Activated naive CD8-positive, alpha-beta T cell treated with anti-CD3 and anti-CD28 coated beads, Interleukin-2, amount 10 ng/mL, durations not matched to agents 7 days and 5 days (primary cell): ENCODE data around the gene RCBTB1. TPM values are rescaled to one million over a fixed set of nuclear protein-coding genes. Genes with fewer than 3 reads are reported as not detected.
A peak's percentile ranks its signal among the peaks of the same experiment; 100 is the strongest.

Source experiments
- ATAC-seq: fragments of 150-1000 bp; cut with Tn5 transposase; one replicate; pipeline ENCODE4 v1.10.0; 2021; ENCODE audit warnings: low read depth, moderate library complexity
- POLR2A ChIA-PET: fragments of 350-600 bp; sonication (Branson Sonifier 250); formaldehyde crosslinking; loops from one replicate; lab custom pipeline; 2021; ENCODE audit warnings: antibody characterized with exemption; lab: Charles Lee
- DNase-seq: peaks from one replicate; pipeline ENCODE4 v3.0.0; 2021
- H3K27ac Mint-ChIP-seq: one replicate; pipeline ENCODE4 v1.8.0; 2022; ENCODE audit warnings: mild to moderate bottlenecking, mixed read lengths
- H3K27me3 Mint-ChIP-seq: one replicate; pipeline ENCODE4 v1.8.0; 2022; ENCODE audit warnings: mild to moderate bottlenecking, moderate library complexity, mixed read lengths
- H3K36me3 Mint-ChIP-seq: one replicate; pipeline ENCODE4 v1.8.0; 2021; ENCODE audit warnings: mild to moderate bottlenecking, mixed read lengths
- H3K4me1 Mint-ChIP-seq: one replicate; pipeline ENCODE4 v1.8.0; 2021; ENCODE audit warnings: mixed read lengths
- H3K4me3 Mint-ChIP-seq: one replicate; pipeline ENCODE4 v1.8.0; 2022; ENCODE audit warnings: mild to moderate bottlenecking, moderate library complexity, mixed read lengths
- H3K9me3 Mint-ChIP-seq: one replicate; pipeline ENCODE4 v1.8.0; 2021; ENCODE audit warnings: mixed read lengths
- total RNA-seq, 2 experiments: library from RNA; stranded (reverse); gene quantifications; one replicate each; pipeline ENCODE4 v1.2.3, GENCODE V29; 2021

The RCBTB1 gene
- total RNA-seq, 2 experiments from 2014 or later: 18.9 to 20.6 TPM

DNA sequence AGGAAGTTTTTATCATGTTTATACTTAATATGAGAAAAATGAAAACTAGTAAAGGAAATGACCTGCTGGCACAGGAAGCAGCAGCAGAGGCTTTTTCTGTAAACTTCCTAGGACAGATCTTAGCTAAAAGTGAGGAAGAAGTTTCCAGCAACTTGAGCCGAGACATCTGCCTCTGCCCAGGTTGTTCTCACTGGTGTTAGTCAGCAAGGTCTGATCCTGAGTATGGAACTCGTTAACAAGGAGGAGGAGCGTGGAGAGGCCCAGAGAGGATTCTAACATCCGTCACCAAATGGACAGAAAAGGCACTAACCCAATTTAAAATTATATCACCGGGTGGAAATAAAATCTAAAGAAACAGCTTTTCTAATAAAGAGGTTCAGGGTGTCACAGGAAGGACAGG, 46.0 kb downstream of the RCBTB1 start:
- no peak for DNase-seq
- peak overlapping the region; percentile 88 for H3K27ac Mint-ChIP-seq
- H3K4me3 Mint-ChIP-seq: peak overlapping the region; percentile 73
- POLR2A ChIA-PET: interaction anchor here (1.0 to 2.0 kb wide), 4 partner anchors 14 to 95 kb away, joined by 3 to 16 read pairs (median 8); partner anchors contain the start of genes CAB39L, PHF11 and SETDB2
- no peak for ATAC-seq
- peaks cover 20% of the 10 kb centered on the region for H3K4me1 Mint-ChIP-seq
- no peaks in the 10 kb centered on the region for H3K9me3 Mint-ChIP-seq
- peaks cover 31% of the 10 kb centered on the region for H3K36me3 Mint-ChIP-seq
- H3K27me3 Mint-ChIP-seq: no peaks in the 10 kb centered on the region

DNA sequence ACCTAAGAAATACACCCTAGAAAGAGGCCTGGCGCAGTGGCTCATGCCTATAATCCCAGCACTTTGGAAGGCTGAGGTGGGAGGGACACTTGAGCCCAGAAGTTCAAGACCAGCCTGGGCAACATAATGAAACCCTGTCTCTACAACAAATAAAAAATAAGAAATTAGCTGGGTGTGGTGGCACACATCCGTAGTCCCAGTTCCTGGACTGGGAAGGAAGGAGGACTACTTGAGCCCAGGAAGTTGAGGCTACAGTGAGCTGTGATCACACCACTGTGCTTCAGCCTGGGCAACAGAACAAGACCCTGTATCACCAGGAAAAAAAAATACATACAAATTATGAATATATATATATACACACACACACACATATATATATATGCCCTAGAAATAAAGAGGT, 47.0 kb downstream of the RCBTB1 start:
- no peak for DNase-seq
- Mint-ChIP-seq H3K9me3 (no peaks in the 10 kb centered on the region), H3K4me3 (no peak overlapping the region), H3K27me3 (no peaks in the 10 kb centered on the region), H3K36me3 (peaks cover 38% of the 10 kb centered on the region), H3K27ac (no peak overlapping the region), H3K4me1 (peaks cover 23% of the 10 kb centered on the region)
- no peak for ATAC-seq
- POLR2A ChIA-PET: interaction anchor here (1.3 to 2.0 kb wide), 2 partner anchors 13 to 94 kb away, joined by 3 to 14 read pairs; partner anchors contain the start of genes CAB39L and SETDB2

DNA sequence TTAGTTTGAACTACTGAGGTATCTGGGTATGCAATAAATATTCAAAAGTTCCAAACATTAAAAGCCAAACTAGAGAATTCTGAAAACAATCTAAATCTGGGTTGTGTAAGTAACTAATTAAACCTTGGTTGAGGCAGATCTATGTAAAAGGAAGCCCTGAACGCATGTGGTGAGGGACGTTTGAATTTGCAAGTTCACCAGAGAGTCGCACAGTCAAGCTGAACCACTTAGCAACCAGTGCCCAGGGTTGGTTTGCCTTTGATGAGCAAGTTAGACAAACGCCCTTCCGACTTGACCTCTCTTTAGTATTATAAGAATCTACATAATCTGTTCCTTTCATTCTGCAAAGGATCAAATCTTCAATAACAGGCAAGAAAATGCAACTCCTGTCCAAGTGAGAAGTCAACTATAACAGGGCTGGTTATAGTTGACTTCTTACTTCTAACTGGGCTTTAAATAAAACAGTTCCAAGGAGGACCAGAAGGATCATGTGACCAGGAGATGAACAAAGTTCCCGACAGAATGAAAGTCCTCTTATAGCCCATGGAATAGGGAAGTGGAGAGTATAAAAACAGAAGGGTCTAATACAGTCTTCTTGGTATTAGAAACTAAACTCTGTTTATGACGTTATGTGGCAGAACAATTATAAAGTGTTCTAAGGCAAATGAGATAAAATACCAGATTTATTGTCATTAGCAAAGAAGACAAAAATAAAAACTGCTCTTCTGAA, 49.0 kb downstream of the RCBTB1 start:
- DNase-seq: no peak
- POLR2A ChIA-PET: no interaction called here
- no peak for ATAC-seq
- Mint-ChIP-seq H3K27me3 (no peaks in the 10 kb centered on the region), H3K9me3 (no peaks in the 10 kb centered on the region), H3K27ac (no peak overlapping the region), H3K36me3 (peaks cover 47% of the 10 kb centered on the region), H3K4me1 (peaks cover 32% of the 10 kb centered on the region), H3K4me3 (no peak overlapping the region)

DNA sequence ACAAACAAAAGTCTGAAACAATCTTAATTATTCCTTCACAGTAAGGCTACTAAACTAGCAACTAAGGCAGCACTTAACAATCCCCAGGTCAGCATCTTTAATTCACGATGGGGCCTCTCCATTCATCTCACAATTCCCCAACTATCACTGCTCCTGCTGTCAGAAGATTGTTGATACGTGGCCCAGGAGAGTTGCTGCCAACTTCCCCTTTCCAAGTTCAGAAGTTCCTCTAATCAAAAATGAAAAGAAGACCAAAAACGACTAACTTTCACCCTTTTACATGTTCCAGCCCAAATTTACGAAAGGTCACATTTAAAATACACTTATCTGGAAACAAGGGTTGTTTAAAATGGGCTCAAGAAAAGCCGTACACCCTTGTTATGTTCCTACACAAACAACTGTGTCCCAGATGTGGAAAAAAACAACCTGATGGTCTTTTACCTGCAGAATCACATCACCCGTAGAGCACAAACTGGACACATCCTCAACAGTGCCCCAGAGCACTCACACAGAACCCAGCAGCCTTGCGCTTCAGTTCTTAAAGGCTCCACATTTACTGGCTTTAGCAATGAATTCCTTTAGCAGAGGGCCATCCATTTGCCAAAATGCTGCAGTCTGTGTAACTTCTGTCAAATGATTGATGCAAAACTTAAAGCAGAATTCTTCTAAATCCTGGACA, 51.6 kb downstream of the RCBTB1 start:
- Mint-ChIP-seq H3K4me1 (peaks cover 12% of the 10 kb centered on the region), H3K4me3 (no peak overlapping the region), H3K36me3 (peaks cover 51% of the 10 kb centered on the region), H3K27me3 (no peaks in the 10 kb centered on the region), H3K27ac (no peak overlapping the region), H3K9me3 (no peaks in the 10 kb centered on the region)
- POLR2A ChIA-PET: no interaction called here
- DNase-seq: no peak
- no peak for ATAC-seq

DNA sequence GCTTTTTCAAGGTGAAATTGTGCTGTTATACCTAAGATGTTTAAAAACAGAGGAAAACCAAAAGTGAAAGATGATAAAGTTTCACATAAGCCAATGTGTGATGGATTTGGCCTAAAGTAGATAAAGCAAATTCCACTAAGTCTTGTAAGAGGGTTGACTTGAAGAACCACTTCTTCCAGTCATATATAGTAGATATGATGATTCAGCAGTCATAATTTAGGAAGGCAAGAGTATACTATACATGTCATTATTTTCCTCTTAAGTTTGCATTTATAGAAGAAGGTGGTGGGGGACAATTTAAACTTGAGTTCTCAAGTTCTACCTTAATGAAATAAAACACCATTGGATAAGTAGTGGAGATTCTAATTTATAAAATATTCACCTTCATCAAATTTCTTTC, 52.3 kb downstream of the RCBTB1 start:
- Mint-ChIP-seq H3K27me3 (no peaks in the 10 kb centered on the region), H3K4me1 (peaks cover 12% of the 10 kb centered on the region), H3K36me3 (peaks cover 50% of the 10 kb centered on the region), H3K9me3 (no peaks in the 10 kb centered on the region), H3K27ac (no peak overlapping the region), H3K4me3 (peak overlapping the region; percentile 26)
- POLR2A ChIA-PET: no interaction called here
- DNase-seq (no peak), ATAC-seq (no peak)

DNA sequence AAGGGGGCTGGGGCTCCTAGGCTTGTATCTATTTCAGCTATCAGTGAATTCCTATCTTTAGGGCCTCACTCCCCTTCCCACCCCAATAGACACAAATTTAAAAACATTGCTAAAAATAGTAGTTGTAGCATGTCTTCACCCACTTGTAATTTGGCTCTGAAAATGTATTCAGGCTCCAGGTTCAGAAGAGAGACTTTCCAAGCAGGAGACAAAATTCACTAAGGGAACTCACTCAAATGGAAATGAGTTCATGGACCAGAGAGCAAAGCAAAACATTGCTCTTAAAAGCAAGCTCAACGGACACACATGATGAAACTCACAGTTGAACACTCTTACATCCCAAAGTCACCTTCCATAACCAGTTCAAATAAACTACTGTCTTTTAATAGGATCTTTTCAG, 52.8 kb downstream of the RCBTB1 start:
- DNase-seq (no peak), ATAC-seq (no peak)
- H3K9me3 Mint-ChIP-seq: no peaks in the 10 kb centered on the region
- peak overlapping the region; percentile 26 for H3K4me3 Mint-ChIP-seq
- H3K27me3 Mint-ChIP-seq: no peaks in the 10 kb centered on the region
- H3K4me1 Mint-ChIP-seq: peaks cover 12% of the 10 kb centered on the region
- POLR2A ChIA-PET: no interaction called here
- H3K27ac Mint-ChIP-seq: no peak overlapping the region
- peaks cover 45% of the 10 kb centered on the region for H3K36me3 Mint-ChIP-seq

DNA sequence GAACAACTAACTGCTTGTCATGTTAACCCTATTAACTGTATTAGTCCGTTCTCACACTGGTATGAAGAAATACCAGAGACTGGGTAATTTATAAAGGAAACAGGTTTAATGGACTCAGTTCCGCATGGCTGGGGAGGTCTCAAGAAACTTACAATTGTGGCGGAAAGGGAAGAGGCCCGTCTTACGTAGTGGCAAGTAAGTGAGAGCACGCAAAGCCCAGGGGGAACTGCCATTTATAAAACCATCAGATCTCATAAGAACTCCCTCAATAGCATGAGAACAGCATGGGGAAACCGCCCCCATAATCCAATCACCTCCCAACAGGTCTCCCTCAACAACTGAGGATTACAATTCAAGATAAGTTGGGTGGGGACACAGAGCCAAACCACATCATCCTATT, 54.9 kb downstream of the RCBTB1 start:
- peaks cover 43% of the 10 kb centered on the region for H3K36me3 Mint-ChIP-seq
- no peaks in the 10 kb centered on the region for H3K27me3 Mint-ChIP-seq
- DNase-seq (no peak), ATAC-seq (no peak)
- POLR2A ChIA-PET: interaction anchor here (0.6 kb wide), 1 partner anchor 56 kb away, joined by 3 read pairs; no protein-coding TSS in a partner anchor
- H3K4me1 Mint-ChIP-seq: peaks cover 12% of the 10 kb centered on the region
- no peak overlapping the region for H3K4me3 Mint-ChIP-seq
- H3K9me3 Mint-ChIP-seq: no peaks in the 10 kb centered on the region
- H3K27ac Mint-ChIP-seq: no peak overlapping the region

DNA sequence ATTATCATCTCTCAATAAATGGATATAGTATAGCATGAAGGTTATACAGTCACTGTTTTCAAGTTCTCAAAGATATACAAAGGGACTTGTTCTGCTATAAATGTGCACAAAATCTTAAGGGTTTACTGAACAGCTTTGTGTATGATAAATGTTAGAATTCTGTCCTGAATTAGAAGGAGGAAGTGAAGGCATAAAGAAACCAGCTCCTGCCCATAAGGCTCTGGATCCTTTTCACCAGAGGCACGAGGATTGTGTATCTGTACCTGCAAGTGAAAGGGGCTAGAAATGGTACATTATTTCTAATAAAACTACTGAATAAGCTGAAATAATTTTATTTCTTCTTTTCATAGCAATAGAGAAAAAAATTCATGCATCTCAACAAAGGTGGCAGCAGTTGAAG, 57.2 kb downstream of the RCBTB1 start:
- H3K4me1 Mint-ChIP-seq: peaks cover 12% of the 10 kb centered on the region
- POLR2A ChIA-PET: no interaction called here
- H3K27ac Mint-ChIP-seq: no peak overlapping the region
- no peak overlapping the region for H3K4me3 Mint-ChIP-seq
- H3K36me3 Mint-ChIP-seq: peaks cover 33% of the 10 kb centered on the region
- no peak for DNase-seq
- no peaks in the 10 kb centered on the region for H3K27me3 Mint-ChIP-seq
- no peak for ATAC-seq
- no peaks in the 10 kb centered on the region for H3K9me3 Mint-ChIP-seq

DNA sequence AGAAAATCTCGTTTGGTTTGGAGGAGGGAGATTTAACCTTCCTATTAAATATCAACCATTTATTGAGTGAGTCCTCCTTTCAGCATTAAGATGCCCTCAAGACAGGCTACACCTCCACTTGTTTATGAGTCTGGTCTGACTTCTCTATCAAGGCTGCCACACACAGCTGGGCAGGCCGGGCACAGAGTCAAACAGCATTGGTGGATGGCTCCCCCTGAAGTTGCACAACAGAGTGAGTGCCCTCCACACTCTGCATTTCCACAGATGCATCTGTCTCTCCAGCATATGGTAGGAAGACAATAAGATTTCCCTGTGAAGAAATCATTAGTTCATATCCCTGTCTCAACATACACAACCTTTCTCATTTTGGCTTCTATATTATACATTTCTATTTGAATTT, 58.2 kb downstream of the RCBTB1 start:
- POLR2A ChIA-PET: no interaction called here
- H3K27ac Mint-ChIP-seq: no peak overlapping the region
- H3K9me3 Mint-ChIP-seq: no peaks in the 10 kb centered on the region
- no peak for ATAC-seq
- DNase-seq: no peak
- peaks cover 5% of the 10 kb centered on the region for H3K4me1 Mint-ChIP-seq
- H3K4me3 Mint-ChIP-seq: no peak overlapping the region
- H3K27me3 Mint-ChIP-seq: no peaks in the 10 kb centered on the region
- peaks cover 27% of the 10 kb centered on the region for H3K36me3 Mint-ChIP-seq

DNA sequence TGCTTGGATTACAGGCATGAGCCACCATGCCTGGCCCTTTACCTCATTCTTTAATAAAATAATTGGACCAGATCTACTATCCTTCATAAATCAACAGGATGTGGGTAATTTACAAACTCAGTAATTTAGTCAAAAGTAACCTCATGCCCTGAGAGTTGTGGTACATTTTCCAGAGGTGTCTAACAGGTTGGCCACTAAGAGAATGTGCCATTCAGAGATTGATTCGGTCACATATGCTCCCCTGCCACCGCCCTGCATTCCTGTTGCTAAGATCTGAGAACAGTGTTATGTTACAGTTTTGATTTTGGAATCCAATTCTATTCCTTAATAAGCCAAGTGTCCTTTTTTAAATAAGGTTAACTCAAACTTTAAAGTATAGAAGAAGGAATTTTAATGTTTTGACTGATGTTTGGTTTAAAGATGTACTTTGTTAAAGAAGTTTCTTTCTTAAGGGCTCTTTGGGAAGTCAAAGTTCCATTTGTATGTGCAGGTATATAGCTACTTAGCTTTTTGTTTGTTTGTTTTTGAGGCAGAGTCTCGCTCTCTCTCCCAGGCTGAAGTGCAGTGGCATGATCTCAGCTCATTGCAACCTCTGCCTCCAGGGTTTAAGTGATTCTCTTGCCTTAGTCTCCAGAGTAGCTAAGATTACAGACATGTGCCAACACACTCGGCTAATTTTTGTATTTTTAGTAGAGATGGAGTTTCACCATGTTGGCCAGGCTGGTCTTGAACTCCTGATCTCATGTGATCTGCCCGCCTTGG, 60.4 kb downstream of the RCBTB1 start:
- peaks cover 5% of the 10 kb centered on the region for H3K4me1 Mint-ChIP-seq
- H3K9me3 Mint-ChIP-seq: no peaks in the 10 kb centered on the region
- DNase-seq (no peak), ATAC-seq (no peak)
- POLR2A ChIA-PET: interaction anchor here (0.7 to 1.0 kb wide), 2 partner anchors 14 to 60 kb away, joined by 3 to 4 read pairs; no protein-coding TSS in a partner anchor
- H3K27ac Mint-ChIP-seq: no peak overlapping the region
- no peak overlapping the region for H3K4me3 Mint-ChIP-seq
- peaks cover 16% of the 10 kb centered on the region for H3K36me3 Mint-ChIP-seq
- H3K27me3 Mint-ChIP-seq: no peaks in the 10 kb centered on the region

DNA sequence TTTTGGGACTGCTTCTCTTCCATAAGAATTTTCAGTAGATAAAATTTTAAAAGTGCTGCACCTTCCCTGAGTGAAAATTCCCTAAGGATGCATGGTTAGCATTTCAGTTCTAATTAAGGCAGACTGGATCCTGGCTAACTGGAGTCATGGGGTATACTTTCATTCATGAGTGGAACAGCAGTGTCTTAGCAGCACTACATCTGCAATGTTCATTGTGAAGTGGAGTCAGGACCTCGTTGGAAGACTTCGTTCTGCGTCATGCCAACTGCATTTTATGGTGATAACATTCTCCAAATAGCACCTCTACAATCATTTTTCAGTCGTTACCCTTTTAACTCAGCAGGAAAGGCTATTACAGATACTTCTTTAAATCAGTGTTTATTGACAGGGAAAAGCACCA, 64.1 kb downstream of the RCBTB1 start:
- ATAC-seq (no peak), DNase-seq (no peak)
- Mint-ChIP-seq H3K36me3 (peaks cover 14% of the 10 kb centered on the region), H3K27ac (no peak overlapping the region), H3K4me1 (peaks cover 7% of the 10 kb centered on the region), H3K9me3 (no peaks in the 10 kb centered on the region), H3K27me3 (no peaks in the 10 kb centered on the region), H3K4me3 (no peak overlapping the region)
- POLR2A ChIA-PET: no interaction called here

DNA sequence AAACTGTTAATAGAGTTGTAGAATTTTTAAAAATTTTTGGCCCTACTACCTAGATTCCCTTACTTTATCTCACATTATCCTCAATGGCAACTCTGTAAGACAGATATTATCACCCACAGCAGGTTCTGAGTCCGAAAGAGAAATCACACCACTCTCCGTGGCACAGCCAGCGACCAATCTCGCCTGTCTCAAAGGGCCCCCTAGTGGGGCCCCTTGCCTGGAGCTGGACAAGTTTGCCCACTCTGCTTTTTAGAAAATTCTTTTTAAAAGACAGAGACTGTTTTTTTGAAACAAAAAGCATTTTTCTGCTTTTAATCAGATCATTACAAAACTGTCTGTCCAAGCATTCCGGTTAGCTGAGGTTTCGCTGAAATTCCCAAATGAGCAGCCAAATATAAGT, 67.9 kb downstream of the RCBTB1 start:
- no peak for ATAC-seq
- Mint-ChIP-seq H3K27ac (no peak overlapping the region), H3K27me3 (no peaks in the 10 kb centered on the region), H3K9me3 (no peaks in the 10 kb centered on the region), H3K4me3 (no peak overlapping the region), H3K4me1 (peaks cover 2% of the 10 kb centered on the region), H3K36me3 (peaks cover 34% of the 10 kb centered on the region)
- POLR2A ChIA-PET: no interaction called here
- no peak for DNase-seq

DNA sequence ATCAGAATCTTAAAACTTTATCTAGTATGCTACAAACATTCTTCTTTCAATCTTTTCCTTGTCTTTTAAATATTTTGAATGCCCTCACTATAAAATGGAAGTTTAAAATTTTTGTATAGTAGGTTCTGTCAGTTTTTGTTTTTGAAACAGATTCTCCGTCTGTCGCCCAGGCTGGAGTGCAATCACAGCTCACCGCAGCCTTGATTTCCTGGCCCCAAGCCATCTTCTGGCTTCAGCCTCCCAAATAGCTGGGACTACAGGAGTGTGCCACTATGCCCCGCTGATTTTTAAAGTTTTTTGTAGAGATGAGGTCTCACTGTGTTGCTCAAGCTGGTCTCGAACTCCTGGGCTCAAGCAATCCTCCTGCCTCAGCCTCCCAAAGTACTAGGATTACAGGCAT, 68.9 kb downstream of the RCBTB1 start:
- no peaks in the 10 kb centered on the region for H3K27me3 Mint-ChIP-seq
- H3K36me3 Mint-ChIP-seq: peaks cover 37% of the 10 kb centered on the region
- POLR2A ChIA-PET: no interaction called here
- H3K4me1 Mint-ChIP-seq: peaks cover 2% of the 10 kb centered on the region
- DNase-seq (no peak), ATAC-seq (no peak)
- no peaks in the 10 kb centered on the region for H3K9me3 Mint-ChIP-seq
- no peak overlapping the region for H3K4me3 Mint-ChIP-seq
- no peak overlapping the region for H3K27ac Mint-ChIP-seq
